Fibroblast of skin of back (primary cell): Measurements from ENCODE around the gene SULT6B1. TPM values are rescaled to one million over a fixed set of nuclear protein-coding genes. Genes with fewer than 3 reads are reported as not detected.
"Not testable (repeated sequence)": the region's sequence is repeated elsewhere in the genome, so short reads cannot be mapped to it uniquely, and the experiment has no call there.

Source experiments
- DNase-seq: peaks from one replicate; pipeline ENCODE4 v3.0.0-alpha.2; 2013
- polyA plus RNA-seq, 2 experiments: library from polyadenylated mRNA; unstranded; fragments of 120-200 nt; gene quantifications; one replicate each; pipeline ENCODE4 v1.2.1, GENCODE V29; 2013; ENCODE audit not compliant: insufficient read length in 2 of 2

SULT6B1 gene, protein sequence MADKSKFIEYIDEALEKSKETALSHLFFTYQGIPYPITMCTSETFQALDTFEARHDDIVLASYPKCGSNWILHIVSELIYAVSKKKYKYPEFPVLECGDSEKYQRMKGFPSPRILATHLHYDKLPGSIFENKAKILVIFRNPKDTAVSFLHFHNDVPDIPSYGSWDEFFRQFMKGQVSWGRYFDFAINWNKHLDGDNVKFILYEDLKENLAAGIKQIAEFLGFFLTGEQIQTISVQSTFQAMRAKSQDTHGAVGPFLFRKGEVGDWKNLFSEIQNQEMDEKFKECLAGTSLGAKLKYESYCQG
- not detected for polyA plus RNA-seq (2013, experiment 1 of 2; ENCODE audit: insufficient read length)
- polyA plus RNA-seq (2013, experiment 2 of 2; ENCODE audit: insufficient read length): not detected

DNA sequence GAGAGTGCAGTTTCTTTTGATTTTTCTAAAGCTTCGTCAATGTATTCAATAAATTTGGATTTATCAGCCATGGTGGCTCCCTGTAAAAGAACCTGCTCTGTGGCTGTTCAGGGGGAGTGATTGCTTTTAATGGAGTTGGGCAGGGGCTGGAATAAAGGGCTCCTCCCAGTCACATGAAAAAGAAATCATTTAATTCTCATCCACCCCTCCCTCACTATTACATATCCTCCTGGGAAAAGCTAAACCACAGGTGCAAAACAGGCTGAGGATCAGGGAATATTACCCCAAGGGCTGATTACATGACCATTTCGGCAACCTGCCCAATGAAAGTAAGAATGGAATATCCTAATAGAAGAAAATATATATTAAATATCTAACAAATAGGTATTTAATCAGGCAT is at the start of gene SULT6B1:
SULT6B1 (minus strand) TSS at position 101 of the 400 bp plus-strand sequence; CDS start at position 71, 30 bp downstream.
- no peak for DNase-seq

- peak; percentile 18 for DNase-seq
Observed at GRCh38 chr2:37232131-37232933, 43.9 kb upstream of the SULT6B1 start.

GRCh38 chr2:37231241-37232130 is 43.0 kb upstream of the SULT6B1 start, which contains the start of the genes CEBPZ and NDUFAF7:
Gene CEBPZ, minus strand, starts transcription at chr2:37231596. Its CDS starts 29 bp downstream, at chr2:37231567.
Gene NDUFAF7, plus strand, starts transcription at chr2:37231658. Its CDS starts 48 bp downstream, at chr2:37231706.
- DNase-seq: peak; percentile 93

GRCh38 chr2:37230581-37230980 is 42.1 kb upstream of the SULT6B1 start:
- DNase-seq: peak; percentile 14

- DNase-seq: no peak
Observed at GRCh38 chr2:37228788-37229187, 40.3 kb upstream of the SULT6B1 start.

GRCh38 chr2:37226863-37227262 is 38.4 kb upstream of the SULT6B1 start:
- no peak for DNase-seq

- DNase-seq: not testable (repeated sequence)
Observed at GRCh38 chr2:37225129-37225528, 36.7 kb upstream of the SULT6B1 start.

DNA sequence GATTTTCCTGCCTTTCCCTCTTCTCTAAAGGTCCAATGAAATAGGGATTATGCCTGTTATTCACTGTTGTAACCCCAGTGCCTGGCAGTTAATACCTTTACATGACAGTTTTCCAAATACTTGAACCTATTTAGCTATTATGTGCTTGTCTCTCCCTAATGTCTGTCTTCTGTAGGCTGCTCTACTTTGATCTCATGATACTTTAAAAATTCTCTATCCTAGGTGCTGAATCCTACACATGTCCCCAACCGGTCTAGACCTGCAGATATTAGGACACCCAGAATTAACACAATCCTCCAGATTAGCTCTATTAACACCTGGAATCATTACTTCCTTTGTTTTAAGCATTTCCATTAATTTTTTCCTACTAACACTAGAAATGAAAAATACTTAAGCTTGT is 35.6 kb upstream of the SULT6B1 start:
- DNase-seq: no peak

DNA sequence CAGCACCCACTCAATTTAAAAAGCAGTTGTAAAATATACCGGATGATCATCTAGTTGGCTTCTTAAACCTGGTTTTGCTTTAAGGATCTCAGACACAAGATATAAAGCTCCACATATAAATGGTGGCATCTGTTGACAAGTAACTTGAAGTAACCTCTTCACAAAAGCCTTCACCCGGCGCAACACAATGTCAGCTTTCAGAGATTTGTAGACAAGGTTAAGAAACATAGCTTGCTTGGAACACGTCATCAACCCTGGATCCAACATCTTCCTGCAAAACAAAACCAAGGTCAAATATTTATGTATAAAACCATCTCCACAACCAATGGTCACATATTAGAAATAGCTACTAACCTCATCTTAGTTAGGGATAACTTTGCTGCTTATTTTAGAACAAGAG is 34.7 kb upstream of the SULT6B1 start:
- no peak for DNase-seq

- DNase-seq: no peak
Observed at GRCh38 chr2:37219046-37219445, 30.6 kb upstream of the SULT6B1 start.

GRCh38 chr2:37215250-37215649 is 26.8 kb upstream of the SULT6B1 start:
- DNase-seq: no peak

- DNase-seq: no peak
Observed at GRCh38 chr2:37211939-37212338, 23.5 kb upstream of the SULT6B1 start.

DNA sequence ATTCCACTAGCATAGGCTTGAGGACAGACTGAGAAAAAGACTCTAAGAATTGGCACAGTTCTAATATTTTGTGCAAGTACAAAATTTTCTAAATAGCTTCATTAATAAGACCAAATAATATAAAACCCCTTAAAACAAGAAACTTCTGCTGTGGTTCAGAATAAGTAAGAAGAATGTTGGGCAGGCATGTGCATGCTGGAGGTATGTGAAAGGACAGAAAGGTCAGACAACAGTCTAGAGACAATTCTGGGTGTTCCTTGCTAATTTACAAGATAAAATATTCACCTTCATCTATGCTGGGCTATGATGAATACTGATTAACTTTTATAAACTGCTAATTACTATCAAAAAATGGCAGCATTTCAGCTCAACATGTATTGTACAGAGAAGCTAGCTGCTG is 22.7 kb upstream of the SULT6B1 start:
- no peak for DNase-seq

GRCh38 chr2:37206760-37207159 is 18.3 kb upstream of the SULT6B1 start:
- DNase-seq: not testable (repeated sequence)

GRCh38 chr2:37205689-37206341 is 17.3 kb upstream of the SULT6B1 start:
- DNase-seq: no peak

- not testable (repeated sequence) for DNase-seq
Observed at GRCh38 chr2:37205071-37205661, 16.7 kb upstream of the SULT6B1 start.

GRCh38 chr2:37203708-37204107 is 15.2 kb upstream of the SULT6B1 start:
- no peak for DNase-seq

- DNase-seq: peak; percentile 20
Observed at GRCh38 chr2:37201766-37202165, 13.3 kb upstream of the SULT6B1 start.

DNA sequence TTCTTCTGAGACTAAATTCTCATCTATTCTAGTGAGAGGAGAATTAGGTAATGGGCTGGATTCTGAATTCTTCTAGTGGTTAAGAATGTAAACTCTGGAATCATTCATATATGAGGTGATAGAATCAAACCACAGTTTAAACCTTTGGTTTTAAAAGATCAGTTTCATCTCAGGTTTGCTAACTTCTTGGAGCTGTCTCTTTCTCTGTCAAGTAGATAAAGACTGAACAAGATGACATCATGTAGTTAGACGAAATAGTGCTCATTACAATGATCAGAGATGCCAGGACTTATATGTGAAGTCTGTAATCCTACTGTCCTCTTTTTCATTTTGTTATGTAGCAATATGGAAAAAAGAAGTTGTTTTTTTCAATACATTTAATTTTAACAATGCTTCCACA is 12.7 kb upstream of the SULT6B1 start:
- no peak for DNase-seq

- DNase-seq: no peak
Observed at GRCh38 chr2:37198681-37199065, 10.2 kb upstream of the SULT6B1 start.
